GM18507 (cell line): ENCODE measurements around the gene VMP1.

ENCODE experiments used
- DNase-seq: peaks from one replicate; pipeline ENCODE4 v3.0.0; 2011; ENCODE audit warnings: low read depth; ENCODE audit not compliant: insufficient read length; ENCODE audit errors: extremely low spot score
- FAIRE-seq: peaks from 2 replicates; lab custom pipeline; 2011; peaks lifted over from hg19 to GRCh38; lab: Jason Lieb, UNC

VMP1 gene

GRCh38 chr17:59707149-59707970, at the start of gene VMP1, which contains the start of gene PTRH2:
VMP1 (plus strand) TSS chr17:59707654; CDS start chr17:59731447, 23,793 bp downstream.
PTRH2 (minus strand) TSS chr17:59707430; CDS start chr17:59697978, 9,452 bp downstream.
- FAIRE-seq: peak; percentile 97
- peak; percentile 97 for DNase-seq

- DNase-seq: no peak
- no peak for FAIRE-seq
Measured at GRCh38 chr17:59666235-59666634, 41.2 kb upstream of the VMP1 start.

GRCh38 chr17:59668816-59669215, 38.6 kb upstream of the VMP1 start:
- DNase-seq (no peak), FAIRE-seq (peak; percentile 52)

- DNase-seq: no peak
- FAIRE-seq: peak; percentile 77
Measured at GRCh38 chr17:59669411-59669810, 38.0 kb upstream of the VMP1 start.

- FAIRE-seq (no peak), DNase-seq (no peak)
Measured at GRCh38 chr17:59669944-59670343, 37.5 kb upstream of the VMP1 start.

- peak; percentile 74 for FAIRE-seq
Measured at GRCh38 chr17:59671386-59671785, 36.1 kb upstream of the VMP1 start.

GRCh38 chr17:59675231-59675630, 32.2 kb upstream of the VMP1 start:
- no peak for FAIRE-seq
- DNase-seq: no peak

More at GRCh38 chr17:59671386-59671785, 36.1 kb upstream of the VMP1 start:
- no peak for DNase-seq

- DNase-seq (no peak), FAIRE-seq (no peak)
Measured at GRCh38 chr17:59676716-59677115, 30.7 kb upstream of the VMP1 start.

- DNase-seq (no peak), FAIRE-seq (no peak)
Measured at GRCh38 chr17:59678918-59679317, 28.5 kb upstream of the VMP1 start.

GRCh38 chr17:59680314-59680713, 27.1 kb upstream of the VMP1 start:
- FAIRE-seq: no peak

GRCh38 chr17:59683283-59683682, 24.2 kb upstream of the VMP1 start:
- DNase-seq: no peak
- no peak for FAIRE-seq

More at GRCh38 chr17:59680314-59680713, 27.1 kb upstream of the VMP1 start:
- DNase-seq: no peak

- FAIRE-seq (no peak), DNase-seq (no peak)
Measured at GRCh38 chr17:59684967-59685366, 22.5 kb upstream of the VMP1 start.

GRCh38 chr17:59688008-59688407, 19.4 kb upstream of the VMP1 start:
- DNase-seq (no peak), FAIRE-seq (no peak)

GRCh38 chr17:59688496-59688895, 19.0 kb upstream of the VMP1 start:
- FAIRE-seq (no peak), DNase-seq (no peak)

GRCh38 chr17:59693582-59693981, 13.9 kb upstream of the VMP1 start:
- no peak for FAIRE-seq
- no peak for DNase-seq

GRCh38 chr17:59694344-59694743, 13.1 kb upstream of the VMP1 start:
- DNase-seq: no peak
- no peak for FAIRE-seq

- DNase-seq (no peak), FAIRE-seq (no peak)
Measured at GRCh38 chr17:59695945-59696681, 11.3 kb upstream of the VMP1 start.

- FAIRE-seq: peak; percentile 46
Measured at GRCh38 chr17:59696682-59697277, 10.7 kb upstream of the VMP1 start.

GRCh38 chr17:59698143-59698542, 9.3 kb upstream of the VMP1 start:
- DNase-seq: no peak
- no peak for FAIRE-seq

More at GRCh38 chr17:59696682-59697277, 10.7 kb upstream of the VMP1 start:
- DNase-seq: no peak

- DNase-seq (no peak), FAIRE-seq (no peak)
Measured at GRCh38 chr17:59699218-59699617, 8.2 kb upstream of the VMP1 start.
